ENCODE results near the gene OR9G4.

OR9G4 gene

DNA sequence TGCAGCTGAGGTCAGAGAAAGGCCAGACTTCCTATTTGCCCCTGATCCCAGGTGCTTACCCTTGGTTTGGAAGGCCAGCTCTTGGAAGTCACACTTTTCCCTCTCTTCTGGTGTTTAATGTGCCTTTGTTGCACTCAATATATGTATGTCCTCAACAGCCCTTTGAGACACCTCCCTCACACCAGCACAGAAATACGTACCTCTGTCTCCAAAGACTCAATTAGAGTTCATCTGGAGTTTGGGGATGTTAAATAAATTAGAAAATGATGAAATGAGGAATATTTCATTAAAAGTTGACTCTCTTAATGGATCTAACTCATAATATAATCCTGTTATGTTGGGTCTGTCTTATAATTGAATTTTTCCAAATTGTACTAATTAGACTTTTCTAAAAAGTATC is at the start of gene OR9G4:
TSS of gene OR9G4 (minus strand) at position 101 of the 400 bp plus-strand sequence. CDS start 4,931 bp downstream, outside the sequence.
- DNase-seq = no peak

DNA sequence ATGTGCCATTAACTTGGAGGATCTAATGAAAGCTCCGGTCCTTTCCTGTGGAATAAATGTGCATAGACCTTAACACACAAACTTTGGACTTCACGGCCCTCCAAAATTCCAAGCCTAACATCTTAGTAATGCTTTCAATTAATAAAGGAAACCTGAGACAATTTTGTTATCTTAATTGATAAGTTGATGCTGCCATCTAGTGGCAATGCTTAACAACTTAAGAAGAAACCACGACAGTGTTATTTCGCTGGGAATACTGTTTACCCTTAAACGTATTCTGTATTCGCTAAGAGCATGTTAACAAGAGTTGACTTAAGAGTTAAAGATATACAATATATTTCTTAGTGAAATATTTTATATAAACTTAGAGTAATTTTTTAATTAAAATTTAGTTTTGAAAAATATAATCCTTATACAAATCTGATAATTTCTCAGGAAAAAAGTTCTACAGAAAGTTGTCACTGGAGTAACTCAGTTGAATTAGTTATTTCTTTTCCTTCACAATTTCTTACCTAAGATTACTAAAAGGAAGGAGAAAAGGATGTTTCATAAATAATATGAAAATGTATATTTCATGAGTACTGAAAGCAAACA is 35.0 kb upstream of the OR9G4 start:
- DNase-seq = no peak

DNA sequence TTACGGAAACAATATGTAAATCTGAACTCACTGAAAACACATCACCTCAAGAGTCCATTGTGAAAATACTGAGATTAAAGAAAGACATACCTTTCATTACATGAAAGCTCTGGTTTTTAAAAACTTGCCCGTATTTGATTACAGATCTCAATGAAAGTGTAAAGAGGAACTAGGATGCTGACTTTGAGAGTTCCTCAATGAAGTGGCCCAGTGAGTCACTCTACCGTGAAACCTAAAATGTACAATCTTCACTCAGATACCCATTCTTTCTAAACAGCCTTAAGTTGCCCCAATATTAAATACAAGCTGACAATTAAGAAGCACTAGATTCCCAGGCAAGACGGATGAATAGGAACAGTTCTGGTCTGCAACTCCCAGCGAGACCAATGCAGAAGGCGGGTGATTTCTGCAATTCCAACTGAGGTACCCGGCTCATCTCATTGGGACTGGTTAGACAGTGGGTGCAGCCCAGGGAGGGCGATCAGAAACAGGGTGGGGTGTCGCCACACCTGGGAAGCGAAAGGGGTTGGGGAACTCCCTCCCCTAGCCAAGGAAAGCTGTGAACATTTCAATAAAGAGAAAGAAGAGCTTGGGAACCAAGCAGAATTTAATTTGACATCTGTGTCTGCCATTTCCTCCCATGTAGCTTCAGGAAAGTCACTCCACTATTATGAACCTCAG is 33.8 kb upstream of the OR9G4 start:
- no peak for DNase-seq

DNA sequence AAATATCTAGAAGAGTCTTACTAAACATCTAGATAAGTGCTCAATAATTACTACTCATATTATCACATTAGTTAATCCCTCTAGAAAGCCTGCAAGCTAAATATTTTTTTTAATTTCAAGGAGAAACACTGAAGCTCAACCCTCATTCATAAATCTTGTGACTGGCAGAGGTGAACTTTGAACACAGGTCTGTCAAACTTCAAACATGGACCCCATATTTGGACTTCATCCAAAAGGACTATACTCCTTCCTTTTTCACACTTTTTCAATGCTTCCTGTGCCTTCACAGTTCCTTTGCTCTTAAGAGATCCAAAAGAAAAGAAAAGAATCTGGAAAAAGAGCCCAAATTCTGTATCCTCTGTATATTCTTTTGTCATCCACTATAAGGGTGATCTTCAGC is 28.3 kb upstream of the OR9G4 start:
- no peak for DNase-seq

DNA sequence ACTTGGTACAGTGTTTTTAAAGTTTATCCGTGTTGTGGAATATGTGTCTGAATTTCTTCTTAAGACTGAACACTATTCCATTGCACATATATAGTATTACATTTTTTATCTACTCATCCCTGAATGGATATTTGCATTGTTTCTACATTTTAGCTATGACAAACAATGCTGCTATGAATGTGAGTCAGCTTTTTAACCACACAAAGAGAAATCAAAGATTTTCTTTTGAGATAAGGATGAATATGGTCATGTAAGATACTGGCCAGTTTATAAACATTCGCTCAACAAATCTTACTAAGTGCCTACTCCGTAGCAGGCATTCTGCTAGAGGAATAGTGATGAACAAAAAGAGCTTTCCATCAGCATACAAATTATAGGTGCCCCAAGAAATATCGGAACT is 16.5 kb upstream of the OR9G4 start:
- DNase-seq = no peak

DNA sequence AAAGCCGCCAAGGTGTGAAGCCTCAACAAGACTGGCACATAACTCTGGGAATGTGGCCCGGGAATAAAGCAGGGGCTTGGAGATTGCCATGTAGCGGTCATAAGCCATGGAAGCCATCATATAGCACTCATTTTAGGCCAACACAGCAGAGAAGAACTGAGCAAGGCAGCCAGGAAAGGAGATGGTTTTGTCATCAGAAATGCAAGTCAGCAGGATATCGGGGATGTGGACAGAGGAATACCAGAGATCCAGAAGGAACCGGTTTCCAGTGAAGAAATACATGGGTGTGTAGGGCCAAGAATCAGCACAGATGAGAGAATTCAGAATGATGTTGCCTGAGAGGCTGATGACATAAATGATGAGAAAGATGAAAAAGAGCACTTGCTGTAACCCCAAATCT is 3.0 kb upstream of the OR9G4 start:
- DNase-seq = no peak

DNA sequence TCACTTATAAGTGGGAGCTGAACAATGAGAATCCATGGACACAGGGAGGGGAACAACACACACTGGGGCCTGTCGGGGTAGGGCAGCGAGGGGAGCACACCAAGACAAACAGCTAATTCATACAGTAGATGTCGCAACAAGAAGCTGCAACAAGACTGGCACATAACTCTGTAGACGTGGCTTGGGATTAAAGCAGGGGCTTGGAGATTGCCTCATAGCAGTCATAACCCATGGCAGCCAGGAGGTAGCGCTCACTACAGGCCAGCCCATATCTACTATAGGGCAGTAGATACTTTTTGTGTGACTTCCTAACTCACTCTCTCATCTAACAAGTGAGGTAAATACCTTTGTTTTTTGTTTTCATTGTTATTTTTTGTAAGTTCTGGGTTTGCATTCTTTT is 1.7 kb upstream of the OR9G4 start:
- DNase-seq = no peak

DNA sequence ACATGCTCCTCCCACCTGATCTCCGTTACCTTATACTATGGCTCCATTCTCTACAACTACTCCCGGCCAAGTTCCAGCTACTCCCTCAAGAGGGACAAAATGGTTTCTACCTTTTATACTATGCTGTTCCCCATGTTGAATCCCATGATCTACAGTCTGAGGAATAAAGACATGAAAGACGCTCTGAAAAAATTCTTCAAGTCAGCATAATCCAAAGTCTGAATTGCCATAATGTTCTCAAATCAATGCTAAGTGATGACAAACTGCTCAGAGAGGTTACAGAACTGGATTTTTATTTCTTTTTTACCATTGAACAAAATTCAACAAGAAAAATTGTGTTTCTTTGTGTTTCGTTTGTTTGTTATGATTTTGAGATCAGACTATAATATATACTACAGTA is 7.6 kb downstream of the OR9G4 start:
- no peak for DNase-seq

DNA sequence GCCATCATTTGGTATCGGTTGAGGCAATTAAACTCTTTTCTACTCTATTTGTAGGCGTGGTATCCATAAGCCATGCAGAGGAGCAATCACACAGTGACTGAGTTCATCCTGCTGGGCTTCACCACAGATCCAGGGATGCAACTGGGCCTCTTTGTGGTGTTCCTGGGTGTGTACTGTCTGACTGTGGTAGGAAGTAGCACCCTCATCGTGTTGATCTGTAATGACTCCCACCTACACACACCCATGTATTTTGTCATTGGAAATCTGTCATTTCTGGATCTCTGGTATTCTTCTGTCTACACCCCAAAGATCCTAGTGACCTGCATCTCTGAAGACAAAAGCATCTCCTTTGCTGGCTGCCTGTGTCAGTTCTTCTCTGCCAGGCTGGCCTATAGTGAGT is 8.4 kb downstream of the OR9G4 start:
- DNase-seq = no peak

DNA sequence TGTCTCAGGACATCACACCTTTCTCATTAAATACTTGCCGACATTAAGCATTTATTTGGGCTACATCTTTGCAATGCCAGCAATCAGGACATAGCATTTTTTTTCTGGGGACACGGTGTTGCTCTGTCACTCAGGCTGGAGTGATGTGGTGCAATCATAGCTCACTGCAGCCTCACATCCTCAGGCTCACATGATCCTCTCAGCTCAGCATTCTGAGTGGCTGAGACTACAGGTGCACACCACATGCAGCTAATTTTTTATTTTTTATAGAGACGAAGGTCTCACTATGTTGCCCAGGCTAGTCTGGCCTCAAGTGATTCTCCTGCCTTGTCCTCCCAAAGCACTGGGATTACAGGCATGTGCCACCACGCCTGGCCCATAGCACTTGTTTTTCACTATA is 28.0 kb downstream of the OR9G4 start:
- DNase-seq = no peak

DNA sequence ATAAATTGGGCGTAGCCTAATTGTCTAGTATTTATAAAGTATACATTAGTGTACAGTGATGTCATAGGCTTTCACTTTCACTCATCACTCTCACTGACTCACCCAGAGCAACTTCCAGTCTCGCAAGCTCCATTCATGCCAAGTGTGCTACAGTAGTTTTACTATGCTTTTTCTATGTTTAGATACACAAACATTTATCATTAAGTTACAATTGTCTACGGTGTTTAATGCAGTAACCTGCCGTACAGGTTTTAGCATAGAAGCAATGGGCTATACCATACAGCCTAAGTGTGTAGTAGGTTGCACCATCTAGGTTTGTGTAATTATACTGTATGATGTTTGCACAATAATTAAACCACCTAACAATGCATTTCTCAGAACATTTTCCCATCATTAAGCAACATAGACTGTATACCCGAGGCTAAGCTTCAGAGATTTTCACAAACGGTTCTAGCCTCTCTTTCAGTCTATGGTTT is 32.1 kb downstream of the OR9G4 start:
- DNase-seq = no peak

DNA sequence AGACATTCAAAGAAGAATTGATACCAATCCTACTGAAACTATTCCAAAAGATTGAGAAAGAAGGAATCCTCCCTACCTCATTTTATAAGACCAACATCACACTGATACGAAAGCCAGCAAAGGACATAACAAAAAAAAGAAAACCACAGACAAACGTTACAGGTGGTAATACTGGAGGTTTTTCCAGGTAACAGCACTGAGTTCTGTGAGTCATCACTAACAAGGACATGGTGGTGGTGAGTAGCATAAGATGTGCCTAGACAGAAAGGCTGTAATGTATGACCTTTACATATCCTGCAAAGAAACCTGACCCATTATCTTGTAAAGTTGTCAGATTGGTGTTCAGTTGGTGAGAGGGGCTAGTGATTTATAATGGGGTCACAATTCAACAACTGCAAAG is 34.3 kb downstream of the OR9G4 start:
- no peak for DNase-seq

DNA sequence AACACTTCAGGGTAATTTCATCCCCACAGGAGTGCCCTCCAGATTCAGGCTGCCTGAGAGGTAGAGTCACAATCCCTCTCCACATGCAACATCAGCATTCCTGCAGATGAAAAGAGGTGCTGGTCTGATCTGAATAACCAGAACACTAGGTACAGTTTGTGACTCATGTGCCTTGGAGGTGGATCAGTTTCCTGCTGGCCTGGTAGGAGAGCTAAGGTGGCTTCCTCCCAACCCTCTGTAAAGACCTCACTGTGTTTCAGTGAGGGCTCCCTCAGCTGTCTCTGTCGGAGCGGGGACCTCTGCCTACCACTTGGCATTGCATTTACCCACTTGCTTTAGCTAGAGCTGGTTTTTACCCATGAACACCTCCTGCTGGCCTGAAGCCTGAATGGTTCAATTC is 42.0 kb downstream of the OR9G4 start:
- no peak for DNase-seq

DNA sequence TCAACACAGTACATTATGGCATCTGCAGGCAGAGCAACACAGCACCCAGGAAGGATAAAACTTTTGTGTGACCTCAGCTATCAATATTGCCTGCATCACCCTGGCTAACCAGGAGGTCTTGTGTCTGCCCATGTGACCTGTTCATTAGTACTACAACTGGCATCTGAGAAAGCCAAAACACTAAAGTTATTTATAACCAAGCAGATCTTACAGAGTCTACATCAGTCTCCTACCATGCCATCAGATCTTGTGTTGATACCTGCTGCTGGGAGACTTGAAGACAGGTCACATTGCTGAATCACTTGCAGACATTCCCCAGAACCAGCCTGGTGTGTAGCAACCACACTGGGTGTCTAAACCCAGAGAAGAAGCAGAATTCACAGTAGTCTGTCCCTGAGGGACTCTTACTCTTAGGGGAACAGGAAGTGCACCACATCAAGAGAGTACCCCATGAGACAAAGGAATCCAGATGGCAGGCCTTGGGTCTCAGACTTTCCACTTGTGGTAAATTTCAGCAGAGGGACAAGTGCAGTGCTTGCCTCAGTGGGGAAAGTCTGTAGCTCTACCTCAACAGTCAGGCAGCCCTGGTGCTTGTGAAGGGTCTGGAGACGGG is 42.6 kb downstream of the OR9G4 start:
- DNase-seq = no peak

DNA sequence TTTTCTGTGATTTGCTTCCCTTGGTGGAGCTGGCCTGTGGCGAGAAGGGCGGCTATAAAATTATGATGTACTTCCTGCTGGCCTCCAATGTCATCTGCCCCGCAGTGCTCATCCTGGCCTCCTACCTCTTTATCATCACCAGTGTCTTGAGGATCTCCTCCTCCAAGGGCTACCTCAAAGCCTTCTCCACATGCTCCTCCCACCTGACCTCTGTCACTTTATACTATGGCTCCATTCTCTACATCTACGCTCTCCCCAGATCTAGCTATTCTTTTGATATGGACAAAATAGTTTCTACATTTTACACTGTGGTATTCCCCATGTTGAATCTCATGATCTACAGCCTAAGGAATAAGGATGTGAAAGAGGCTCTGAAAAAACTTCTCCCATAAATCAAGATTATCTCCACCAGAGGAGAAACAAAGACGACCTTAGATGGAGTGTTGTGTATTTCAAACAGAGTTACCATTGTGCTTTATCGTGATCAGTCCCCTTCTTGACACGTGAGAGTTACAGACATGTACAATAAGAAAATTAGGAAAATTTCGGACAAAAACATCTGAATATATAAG is 47.5 kb downstream of the OR9G4 start:
- no peak for DNase-seq

DNA sequence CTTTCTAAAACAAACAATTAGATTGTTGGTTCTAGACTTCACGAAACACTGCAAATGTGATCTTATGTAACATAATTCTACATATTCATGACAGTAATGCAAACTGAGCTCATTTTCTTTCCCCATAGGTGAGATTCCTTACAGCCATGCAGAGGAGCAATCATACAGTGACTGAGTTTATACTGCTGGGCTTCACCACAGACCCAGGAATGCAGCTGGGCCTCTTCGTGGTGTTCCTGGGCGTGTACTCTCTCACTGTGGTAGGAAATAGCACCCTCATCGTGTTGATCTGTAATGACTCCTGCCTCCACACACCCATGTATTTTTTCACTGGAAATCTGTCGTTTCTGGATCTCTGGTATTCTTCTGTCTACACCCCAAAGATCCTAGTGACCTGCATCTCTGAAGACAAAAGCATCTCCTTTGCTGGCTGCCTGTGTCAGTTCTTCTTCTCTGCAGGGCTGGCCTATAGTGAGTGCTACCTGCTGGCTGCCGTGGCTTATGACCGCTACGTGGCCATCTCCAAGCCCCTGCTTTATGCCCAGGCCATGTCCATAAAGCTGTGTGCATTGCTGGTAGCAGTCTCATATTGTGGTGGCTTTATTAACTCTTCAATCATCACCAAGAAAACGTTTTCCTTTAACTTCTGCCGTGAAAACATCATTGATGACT is 48.1 kb downstream of the OR9G4 start:
- DNase-seq = no peak

DNA sequence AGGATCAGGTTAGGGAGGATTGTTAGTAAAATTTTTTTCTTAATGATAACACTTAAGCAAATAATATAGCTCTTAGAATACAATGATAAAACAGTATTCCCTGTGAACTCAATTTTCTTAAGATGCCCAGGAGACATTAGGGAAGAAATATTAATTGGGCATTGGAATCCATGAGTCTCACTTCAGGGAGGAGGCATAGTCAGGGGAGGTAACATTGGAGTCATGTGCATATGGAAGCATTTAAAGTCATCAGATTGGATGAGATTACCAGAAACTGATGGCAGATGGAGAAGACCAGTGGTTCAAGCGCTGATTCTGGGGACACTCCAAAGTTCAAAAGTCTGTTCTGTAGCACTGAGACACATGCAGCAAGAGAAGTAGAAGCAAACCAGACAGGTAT is 49.7 kb downstream of the OR9G4 start, which contains the start of gene OR9G1:
TSS of gene OR9G1 (plus strand) at position 301 of the 400 bp plus-strand sequence. CDS start 1,293 bp downstream, outside the sequence.
- DNase-seq = no peak

DNA sequence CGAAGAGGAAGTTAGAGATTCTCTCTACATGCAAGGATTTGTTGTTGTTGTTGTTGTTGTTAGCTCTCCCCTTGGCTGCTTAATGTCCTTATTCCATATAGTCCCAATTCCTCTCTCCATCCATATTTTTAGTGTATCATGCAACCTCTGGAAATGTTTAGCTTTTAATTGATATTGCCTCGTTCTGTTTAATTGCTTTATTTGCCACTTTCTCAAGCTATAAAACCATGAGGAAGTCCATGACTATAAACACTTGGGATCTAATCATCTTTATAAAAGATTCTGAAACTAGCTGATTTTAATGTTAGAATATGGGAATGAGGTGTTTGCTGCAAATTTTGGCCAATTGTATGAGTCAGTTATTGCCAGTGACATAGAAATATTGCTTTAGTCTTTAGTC is 55.1 kb downstream of the OR9G4 start:
- DNase-seq = no peak
